ENCODE data around the gene RABGGTA.

DNA sequence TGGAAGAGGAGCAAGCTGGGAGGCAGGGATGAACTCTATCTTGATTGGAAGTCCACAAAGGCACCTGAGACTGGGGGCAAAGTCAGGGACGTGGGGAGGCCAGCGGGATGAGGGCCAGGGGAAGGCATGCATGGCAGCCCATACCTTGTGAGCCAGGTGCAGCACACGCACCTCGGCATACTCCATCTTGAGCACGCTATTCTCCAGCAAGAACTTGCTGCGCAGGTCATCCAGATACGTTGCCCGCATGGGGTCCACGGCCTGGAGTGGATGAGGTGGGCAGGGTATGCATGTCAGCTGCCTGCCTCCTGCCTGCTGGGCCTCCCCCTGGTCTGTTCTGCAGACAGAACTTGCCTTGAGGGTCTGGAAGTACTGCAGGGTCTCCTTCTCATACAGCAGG lies 3.9 kb downstream of the RABGGTA start:
- TF ChIP-seq, protein P1, sequence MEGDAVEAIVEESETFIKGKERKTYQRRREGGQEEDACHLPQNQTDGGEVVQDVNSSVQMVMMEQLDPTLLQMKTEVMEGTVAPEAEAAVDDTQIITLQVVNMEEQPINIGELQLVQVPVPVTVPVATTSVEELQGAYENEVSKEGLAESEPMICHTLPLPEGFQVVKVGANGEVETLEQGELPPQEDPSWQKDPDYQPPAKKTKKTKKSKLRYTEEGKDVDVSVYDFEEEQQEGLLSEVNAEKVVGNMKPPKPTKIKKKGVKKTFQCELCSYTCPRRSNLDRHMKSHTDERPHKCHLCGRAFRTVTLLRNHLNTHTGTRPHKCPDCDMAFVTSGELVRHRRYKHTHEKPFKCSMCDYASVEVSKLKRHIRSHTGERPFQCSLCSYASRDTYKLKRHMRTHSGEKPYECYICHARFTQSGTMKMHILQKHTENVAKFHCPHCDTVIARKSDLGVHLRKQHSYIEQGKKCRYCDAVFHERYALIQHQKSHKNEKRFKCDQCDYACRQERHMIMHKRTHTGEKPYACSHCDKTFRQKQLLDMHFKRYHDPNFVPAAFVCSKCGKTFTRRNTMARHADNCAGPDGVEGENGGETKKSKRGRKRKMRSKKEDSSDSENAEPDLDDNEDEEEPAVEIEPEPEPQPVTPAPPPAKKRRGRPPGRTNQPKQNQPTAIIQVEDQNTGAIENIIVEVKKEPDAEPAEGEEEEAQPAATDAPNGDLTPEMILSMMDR (IDR thresholded peaks at IDR 0.05; ENCODE audit: low read depth, low read length, poor library complexity, severe bottlenecking): no peak
- TF ChIP-seq EZH2phosphoT487 (IDR thresholded peaks at IDR 0.05; ENCODE audit: borderline replicate concordance, low read length): no peak
